DOHH2 (cell line): ENCODE measurements around the gene DSP.

Experiments
- H3F3A ChIP-seq: fragments of 200-600 bp; sonication (generic), shearing (Covaris generic); 2 replicates; pipeline ENCODE4 v1.6.0; 2016; ENCODE audit warnings: antibody characterized with exemption, mild to moderate bottlenecking; ENCODE audit not compliant: control insufficient read depth, insufficient read depth
- H3K27ac ChIP-seq: fragments of 200-600 bp; sonication (generic); 2 replicates; pipeline ENCODE4 v1.5.1; 2014; ENCODE audit warnings: low read depth, mild to moderate bottlenecking, low read length, moderate library complexity
- H3K27me3 ChIP-seq: fragments of 200-600 bp; sonication (generic); 2 replicates; pipeline ENCODE4 v1.6.1; 2014; ENCODE audit warnings: mild to moderate bottlenecking, low read length, mixed read lengths; ENCODE audit not compliant: control insufficient read depth
- H3K36me3 ChIP-seq: fragments of 200-600 bp; sonication (generic); 2 replicates; pipeline ENCODE4 v1.6.1; 2014; ENCODE audit warnings: mild to moderate bottlenecking, low read length, moderate library complexity, mixed read lengths; ENCODE audit not compliant: control insufficient read depth
- H3K4me1 ChIP-seq: fragments of 200-600 bp; sonication (generic); 2 replicates; pipeline ENCODE4 v1.6.1; 2014; ENCODE audit warnings: mild to moderate bottlenecking, low read length, mixed read lengths; ENCODE audit not compliant: control insufficient read depth
- H3K4me2 ChIP-seq: fragments of 200-600 bp; sonication (generic); 2 replicates; pipeline ENCODE4 v1.6.0; 2014; ENCODE audit warnings: mild to moderate bottlenecking, low read length, moderate library complexity
- H3K4me3 ChIP-seq: fragments of 200-600 bp; sonication (generic); 2 replicates; pipeline ENCODE4 v1.5.1; 2014; ENCODE audit warnings: mild to moderate bottlenecking, low read length, mixed read lengths
- H3K79me2 ChIP-seq: fragments of 200-600 bp; sonication (generic); 2 replicates; pipeline ENCODE4 v1.6.1; 2014; ENCODE audit warnings: mild to moderate bottlenecking, low read length, mixed read lengths; ENCODE audit not compliant: control insufficient read depth
- H3K9me2 ChIP-seq: fragments of 200-600 bp; sonication (generic); replicated peaks from 2 replicates; pipeline ENCODE4 v1.6.1; 2014; ENCODE audit warnings: mild to moderate bottlenecking, low read length, mixed read lengths; ENCODE audit not compliant: control insufficient read depth
- H3K9me3 ChIP-seq: fragments of 200-600 bp; sonication (generic); 2 replicates; pipeline ENCODE4 v1.6.1; 2014; ENCODE audit warnings: antibody characterized with exemption, low read length, mixed read lengths; ENCODE audit not compliant: control insufficient read depth, insufficient read depth
- H4K20me1 ChIP-seq: fragments of 200-600 bp; sonication (generic); 2 replicates; pipeline ENCODE4 v1.6.0; 2014; ENCODE audit warnings: low read depth, mild to moderate bottlenecking, antibody characterized with exemption, low read length, moderate library complexity; ENCODE audit not compliant: control insufficient read depth, insufficient read depth
- CTCF ChIP-seq: fragments of 200-600 bp; sonication (generic); IDR thresholded peaks from one replicate; pipeline ENCODE4 v1.5.1; 2014; ENCODE audit warnings: antibody characterized with exemption, mild to moderate bottlenecking, low read depth, low read length; ENCODE audit not compliant: poor library complexity, severe bottlenecking
- EZH2phosphoT487 ChIP-seq: fragments of 200-600 bp; sonication (generic); IDR thresholded peaks from 2 replicates; pipeline ENCODE4 v1.6.1; 2017; ENCODE audit warnings: borderline replicate concordance, mild to moderate bottlenecking, antibody characterized with exemption, low read length, moderate library complexity, mixed read lengths

DSP gene

GRCh38 chr6:7546383-7546782 is 4.9 kb downstream of the DSP start:
- TF ChIP-seq CTCF (no peak), EZH2phosphoT487 (no peak)
- Histone ChIP-seq H3K4me1 (no peaks in the 10 kb centered on the region), H3K27ac (no peak overlapping the region), H3F3A (no peaks in the 10 kb centered on the region), H4K20me1 (no peaks in the 10 kb centered on the region), H3K79me2 (no peaks in the 10 kb centered on the region), H3K9me2 (no peaks in the 10 kb centered on the region), H3K27me3 (peaks cover 46% of the 10 kb centered on the region), H3K9me3 (no peaks in the 10 kb centered on the region), H3K4me2 (no peak overlapping the region), H3K4me3 (no peak overlapping the region), H3K36me3 (no peaks in the 10 kb centered on the region)

- TF ChIP-seq CTCF (no peak), EZH2phosphoT487 (no peak)
- H3K9me3 ChIP-seq = no peaks in the 10 kb centered on the region
- H3K4me2 ChIP-seq = no peak overlapping the region
- H3K27ac ChIP-seq = no peak overlapping the region
- no peaks in the 10 kb centered on the region for H3K4me1 ChIP-seq
- no peaks in the 10 kb centered on the region for H3K36me3 ChIP-seq
- no peaks in the 10 kb centered on the region for H3K9me2 ChIP-seq
- no peak overlapping the region for H3K4me3 ChIP-seq
- H3K27me3 ChIP-seq = peaks cover 45% of the 10 kb centered on the region
- no peaks in the 10 kb centered on the region for H3K79me2 ChIP-seq
- H4K20me1 ChIP-seq = no peaks in the 10 kb centered on the region
- no peaks in the 10 kb centered on the region for H3F3A ChIP-seq
Observed at GRCh38 chr6:7546896-7547295, 5.4 kb downstream of the DSP start.

GRCh38 chr6:7547315-7547714 is 5.8 kb downstream of the DSP start:
- Histone ChIP-seq H3K36me3 (no peaks in the 10 kb centered on the region), H3K4me1 (no peaks in the 10 kb centered on the region), H3K27me3 (peaks cover 42% of the 10 kb centered on the region), H3F3A (no peaks in the 10 kb centered on the region), H3K79me2 (no peaks in the 10 kb centered on the region), H4K20me1 (no peaks in the 10 kb centered on the region), H3K4me2 (no peak overlapping the region), H3K9me2 (no peaks in the 10 kb centered on the region), H3K27ac (no peak overlapping the region), H3K4me3 (no peak overlapping the region), H3K9me3 (no peaks in the 10 kb centered on the region)
- TF ChIP-seq EZH2phosphoT487 (no peak), CTCF (no peak)

- Histone ChIP-seq H3K4me3 (no peak overlapping the region), H3K4me1 (no peaks in the 10 kb centered on the region)
Observed at GRCh38 chr6:7550433-7550801, 8.9 kb downstream of the DSP start.

More at GRCh38 chr6:7550433-7550801, 8.9 kb downstream of the DSP start:
- Histone ChIP-seq H3K36me3 (no peaks in the 10 kb centered on the region), H3K27me3 (peaks cover 23% of the 10 kb centered on the region), H4K20me1 (no peaks in the 10 kb centered on the region), H3K9me2 (no peaks in the 10 kb centered on the region), H3K9me3 (no peaks in the 10 kb centered on the region), H3K79me2 (no peaks in the 10 kb centered on the region), H3K4me2 (no peak overlapping the region), H3F3A (no peaks in the 10 kb centered on the region), H3K27ac (no peak overlapping the region)
- TF ChIP-seq CTCF = no peak
